SK-N-SH (cell line): ENCODE data around the gene TOX2. TPM values are rescaled to one million over a fixed set of nuclear protein-coding genes. Genes with fewer than 3 reads are reported as not detected.

Experiments
- CTCF ChIA-PET: fragments of 300-600, 350-600 bp; formaldehyde crosslinking; extraction: SDS; loops from one replicate; lab custom pipeline; 2021; lab: Yijun Ruan, JAX
- POLR2A ChIA-PET: fragments of 350-600 bp; sonication (Branson Sonifier 250); formaldehyde crosslinking; extraction: SDS; loops from one replicate; lab custom pipeline; 2020; ENCODE audit warnings: antibody characterized with exemption, inconsistent platforms; lab: Yijun Ruan, JAX
- DNase-seq: peaks from one replicate; pipeline ENCODE4 v3.0.0; 2012
- H2AFZ ChIP-seq: fragments of 200-600 bp; sonication (generic); 2 replicates; pipeline ENCODE4 v1.8.1; 2016; ENCODE audit warnings: antibody characterized with exemption, mild to moderate bottlenecking, low read depth
- H3F3A ChIP-seq: fragments of 200-600 bp; sonication (generic); replicated peaks from 2 replicates; pipeline ENCODE3; 2016; ENCODE audit warnings: antibody characterized with exemption, mild to moderate bottlenecking; ENCODE audit not compliant: insufficient read depth
- H3K27ac ChIP-seq, 2 experiments: fragments of 200-500 bp in 1 of 2; fragments of 200-600 bp in 1 of 2; sonication (Bioruptor generic) in 1 of 2; sonication (generic), shearing (Covaris generic) in 1 of 2; 2 replicates each; pipeline versions ENCODE4 v1.5.1 to v1.6.1; 2014 to 2016; ENCODE audit warnings: low read depth in 2 of 2, inconsistent platforms in 1 of 2, low read length in 1 of 2, mild to moderate bottlenecking in 1 of 2, mixed read lengths in 1 of 2
- H3K27me3 ChIP-seq: fragments of 200-600 bp; sonication (generic), shearing (Covaris generic); 2 replicates; pipeline ENCODE4 v1.6.1; 2016; ENCODE audit warnings: mixed run types; ENCODE audit not compliant: insufficient read depth
- H3K36me3 ChIP-seq, 2 experiments: fragments of 200-500 bp in 1 of 2; fragments of 200-600 bp in 1 of 2; sonication (Bioruptor generic) in 1 of 2; sonication (generic) in 1 of 2; replicated peaks in 1 of 2; 2 replicates each; pipeline versions ENCODE3 to v1.5.1; 2014 to 2016; ENCODE audit warnings: low read length in 1 of 2, mild to moderate bottlenecking in 1 of 2; ENCODE audit not compliant: insufficient read depth in 2 of 2, control insufficient read depth in 1 of 2
- H3K4me1 ChIP-seq, 2 experiments: fragments of 200-500 bp in 1 of 2; fragments of 200-600 bp in 1 of 2; sonication (Bioruptor generic) in 1 of 2; sonication (generic), shearing (Covaris generic) in 1 of 2; 2 replicates each; pipeline versions ENCODE4 v1.5.1 to v1.6.1; 2014 to 2016; ENCODE audit warnings: low read depth in 1 of 2, low read length in 1 of 2, mixed run types in 1 of 2; ENCODE audit not compliant: insufficient read depth in 2 of 2, control insufficient read depth in 1 of 2
- H3K4me2 ChIP-seq: fragments of 200-600 bp; sonication (generic), shearing (Covaris generic); 2 replicates; pipeline ENCODE4 v1.6.1; 2017; ENCODE audit warnings: mixed run types
- H3K4me3 ChIP-seq, 2 experiments: fragments of 200-500 bp in 1 of 2; fragments of 200-600 bp in 1 of 2; sonication (Bioruptor generic) in 1 of 2; sonication (generic), shearing (Covaris generic) in 1 of 2; 2 replicates each; pipeline versions ENCODE4 v1.5.1 to v1.8.1; 2014 to 2016; ENCODE audit warnings: low read depth in 2 of 2, inconsistent platforms in 1 of 2, low read length in 1 of 2, mild to moderate bottlenecking in 1 of 2, mixed read lengths in 1 of 2, moderate library complexity in 1 of 2
- H3K79me2 ChIP-seq: fragments of 200-600 bp; sonication (generic); 2 replicates; pipeline ENCODE4 v1.8.1; 2017; ENCODE audit warnings: mild to moderate bottlenecking; ENCODE audit not compliant: insufficient read depth
- H3K9ac ChIP-seq: fragments of 200-600 bp; sonication (generic); 2 replicates; pipeline ENCODE4 v1.6.1; 2017; ENCODE audit warnings: mixed run types
- H3K9me2 ChIP-seq: fragments of 200-600 bp; sonication (generic); 2 replicates; pipeline ENCODE4 v1.6.1; 2017; ENCODE audit warnings: mixed run types
- H3K9me3 ChIP-seq: fragments of 200-600 bp; sonication (generic); 2 replicates; pipeline ENCODE4 v1.6.1; 2017; ENCODE audit warnings: mixed run types, mild to moderate bottlenecking, moderate library complexity
- H4K20me1 ChIP-seq: fragments of 200-600 bp; sonication (generic); 2 replicates; pipeline ENCODE4 v1.6.1; 2017; ENCODE audit warnings: mild to moderate bottlenecking, mixed run types; ENCODE audit not compliant: insufficient read depth
- EP300 ChIP-seq, 2 experiments: IDR thresholded peaks; 2 replicates each; pipeline versions ENCODE4 v1.4.0 to v1.6.1; 2012; ENCODE audit warnings: borderline replicate concordance in 1 of 2, low read depth in 1 of 2, low read length in 1 of 2
- FOSL2 ChIP-seq: IDR thresholded peaks from 2 replicates; pipeline ENCODE4 v1.4.0; 2012; ENCODE audit warnings: low read depth, mild to moderate bottlenecking, moderate library complexity, borderline replicate concordance
- FOXJ3 ChIP-seq: sonication (generic); formaldehyde crosslinking; IDR thresholded peaks from 2 replicates; pipeline ENCODE4 v1.5.1; 2020; ENCODE audit warnings: mild to moderate bottlenecking, missing genetic modification reagents
- GABPA ChIP-seq: IDR thresholded peaks from 2 replicates; pipeline ENCODE4 v1.4.0; 2012; ENCODE audit warnings: low read depth, mild to moderate bottlenecking
- GATA2 ChIP-seq: sonication (generic); formaldehyde crosslinking; IDR thresholded peaks from 2 replicates; pipeline ENCODE4 v1.5.0; 2020; ENCODE audit warnings: mild to moderate bottlenecking, missing genetic modification reagents
- JUND ChIP-seq: IDR thresholded peaks from 2 replicates; pipeline ENCODE4 v1.4.0; 2012
- MEF2A ChIP-seq: IDR thresholded peaks from 2 replicates; pipeline ENCODE4 v1.4.0; 2012; ENCODE audit warnings: low read depth, borderline replicate concordance
- MXI1 ChIP-seq: IDR thresholded peaks from 2 replicates; pipeline ENCODE4 v1.6.1; 2012; ENCODE audit warnings: mild to moderate bottlenecking, low read depth, low read length, improper control_type of control experiment
- NFIC ChIP-seq: IDR thresholded peaks from 2 replicates; pipeline ENCODE4 v1.4.0; 2012; ENCODE audit warnings: borderline replicate concordance
- NRF1 ChIP-seq: IDR thresholded peaks from 2 replicates; pipeline ENCODE4 v1.6.1; 2012; ENCODE audit warnings: low read depth, mild to moderate bottlenecking, low read length
- PBX3 ChIP-seq: IDR thresholded peaks from 2 replicates; pipeline ENCODE4; 2012
- RFX5 ChIP-seq: IDR thresholded peaks from 2 replicates; pipeline ENCODE4 v1.6.1; 2012; ENCODE audit warnings: mild to moderate bottlenecking, improper control_type of control experiment, low read length
- SIN3A ChIP-seq: IDR thresholded peaks from 2 replicates; pipeline ENCODE4 v1.6.1; 2012; ENCODE audit warnings: low read depth, mild to moderate bottlenecking, low read length, moderate library complexity, borderline replicate concordance
- SMC3 ChIP-seq: IDR thresholded peaks from 2 replicates; pipeline ENCODE4 v1.6.1; 2012; ENCODE audit warnings: low read depth, low read length, improper control_type of control experiment
- TAF1 ChIP-seq: IDR thresholded peaks from 2 replicates; pipeline ENCODE4 v1.6.1; 2012; ENCODE audit warnings: low read depth, mild to moderate bottlenecking, low read length, moderate library complexity, borderline replicate concordance
- TCF12 ChIP-seq: IDR thresholded peaks from 2 replicates; pipeline ENCODE4 v1.4.0; 2012
- USF1 ChIP-seq: IDR thresholded peaks from 2 replicates; pipeline ENCODE4 v1.4.0; 2012; ENCODE audit warnings: low read depth, borderline replicate concordance
- WGBS: methylation state at CpG from one replicate; pipeline ENCODE4 v1.1.6; 2017; ENCODE audit warnings: low lambda C conversion rate; 5-methylcytosine and 5-hydroxymethylcytosine counted together
- polyA plus RNA-seq, 3 experiments: library from polyadenylated mRNA; depleted of rRNA; stranded (reverse); fragments of >200 nt; gene quantifications; 2 replicates each; pipeline ENCODE4 v1.2.3, GENCODE V29; 2012
- TF ChIP-seq, protein P1 (sequence below): IDR thresholded peaks from 2 replicates; pipeline ENCODE4 v1.4.0; 2012; ENCODE audit warnings: low read depth, borderline replicate concordance
- TF ChIP-seq, protein P2 (sequence below): IDR thresholded peaks from 2 replicates; pipeline ENCODE4 v1.4.0; 2012; ENCODE audit warnings: low read depth
- TF ChIP-seq, protein P3 (sequence below): IDR thresholded peaks from 2 replicates; pipeline ENCODE4 v1.6.1; 2012; ENCODE audit warnings: mild to moderate bottlenecking, low read depth, low read length, moderate library complexity

Gene TOX2
- polyA plus RNA-seq, 1 of the 3 experiments (the other 2 are of a cell fraction): 15.4 TPM

GRCh38 chr20:44087857-44088120 lies 173.1 kb downstream of the TOX2 start:
- Histone ChIP-seq H3K79me2 (no peaks in the 10 kb centered on the region), H3K4me2 (no peak overlapping the region), H4K20me1 (no peaks in the 10 kb centered on the region), H2AFZ (no peak overlapping the region), H3K9ac (no peak overlapping the region), H3F3A (no peaks in the 10 kb centered on the region), H3K4me3 (no peak overlapping the region), H3K27ac (no peak overlapping the region), H3K36me3 (no peaks in the 10 kb centered on the region), H3K9me3 (no peaks in the 10 kb centered on the region), H3K9me2 (no peaks in the 10 kb centered on the region), H3K4me1 (peaks cover 3 to 24% of the 10 kb centered on the region in 2 experiments; a peak in 3 of 4 replicates), H3K27me3 (no peaks in the 10 kb centered on the region)
- no peak for DNase-seq
- CTCF ChIA-PET: interaction anchor here (0.9 to 2.2 kb wide), 4 partner anchors 338 to 642 kb away, joined by 3 to 8 read pairs (median 5); no protein-coding TSS in a partner anchor
- TF ChIP-seq USF1 (no peak), SMC3 (no peak), RFX5 (no peak), MEF2A (no peak), TCF12 (no peak), FOSL2 (no peak), GABPA (no peak), FOXJ3 (no peak), EP300 (IDR thresholded peaks at IDR 0.05; ENCODE audit: borderline replicate concordance in 1 of 2, low read depth in 1 of 2, low read length in 1 of 2) (no peak), NFIC (no peak), SIN3A (no peak), PBX3 (no peak), GATA2 (CRISPR knock-in tag) (no peak), MXI1 (no peak), JUND (no peak), TAF1 (no peak), NRF1 (no peak)
- TF ChIP-seq, protein P1, sequence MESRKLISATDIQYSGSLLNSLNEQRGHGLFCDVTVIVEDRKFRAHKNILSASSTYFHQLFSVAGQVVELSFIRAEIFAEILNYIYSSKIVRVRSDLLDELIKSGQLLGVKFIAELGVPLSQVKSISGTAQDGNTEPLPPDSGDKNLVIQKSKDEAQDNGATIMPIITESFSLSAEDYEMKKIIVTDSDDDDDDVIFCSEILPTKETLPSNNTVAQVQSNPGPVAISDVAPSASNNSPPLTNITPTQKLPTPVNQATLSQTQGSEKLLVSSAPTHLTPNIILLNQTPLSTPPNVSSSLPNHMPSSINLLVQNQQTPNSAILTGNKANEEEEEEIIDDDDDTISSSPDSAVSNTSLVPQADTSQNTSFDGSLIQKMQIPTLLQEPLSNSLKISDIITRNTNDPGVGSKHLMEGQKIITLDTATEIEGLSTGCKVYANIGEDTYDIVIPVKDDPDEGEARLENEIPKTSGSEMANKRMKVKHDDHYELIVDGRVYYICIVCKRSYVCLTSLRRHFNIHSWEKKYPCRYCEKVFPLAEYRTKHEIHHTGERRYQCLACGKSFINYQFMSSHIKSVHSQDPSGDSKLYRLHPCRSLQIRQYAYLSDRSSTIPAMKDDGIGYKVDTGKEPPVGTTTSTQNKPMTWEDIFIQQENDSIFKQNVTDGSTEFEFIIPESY: no peak
- TF ChIP-seq, protein P2, sequence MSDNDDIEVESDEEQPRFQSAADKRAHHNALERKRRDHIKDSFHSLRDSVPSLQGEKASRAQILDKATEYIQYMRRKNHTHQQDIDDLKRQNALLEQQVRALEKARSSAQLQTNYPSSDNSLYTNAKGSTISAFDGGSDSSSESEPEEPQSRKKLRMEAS: no peak
- TF ChIP-seq, protein P3, sequence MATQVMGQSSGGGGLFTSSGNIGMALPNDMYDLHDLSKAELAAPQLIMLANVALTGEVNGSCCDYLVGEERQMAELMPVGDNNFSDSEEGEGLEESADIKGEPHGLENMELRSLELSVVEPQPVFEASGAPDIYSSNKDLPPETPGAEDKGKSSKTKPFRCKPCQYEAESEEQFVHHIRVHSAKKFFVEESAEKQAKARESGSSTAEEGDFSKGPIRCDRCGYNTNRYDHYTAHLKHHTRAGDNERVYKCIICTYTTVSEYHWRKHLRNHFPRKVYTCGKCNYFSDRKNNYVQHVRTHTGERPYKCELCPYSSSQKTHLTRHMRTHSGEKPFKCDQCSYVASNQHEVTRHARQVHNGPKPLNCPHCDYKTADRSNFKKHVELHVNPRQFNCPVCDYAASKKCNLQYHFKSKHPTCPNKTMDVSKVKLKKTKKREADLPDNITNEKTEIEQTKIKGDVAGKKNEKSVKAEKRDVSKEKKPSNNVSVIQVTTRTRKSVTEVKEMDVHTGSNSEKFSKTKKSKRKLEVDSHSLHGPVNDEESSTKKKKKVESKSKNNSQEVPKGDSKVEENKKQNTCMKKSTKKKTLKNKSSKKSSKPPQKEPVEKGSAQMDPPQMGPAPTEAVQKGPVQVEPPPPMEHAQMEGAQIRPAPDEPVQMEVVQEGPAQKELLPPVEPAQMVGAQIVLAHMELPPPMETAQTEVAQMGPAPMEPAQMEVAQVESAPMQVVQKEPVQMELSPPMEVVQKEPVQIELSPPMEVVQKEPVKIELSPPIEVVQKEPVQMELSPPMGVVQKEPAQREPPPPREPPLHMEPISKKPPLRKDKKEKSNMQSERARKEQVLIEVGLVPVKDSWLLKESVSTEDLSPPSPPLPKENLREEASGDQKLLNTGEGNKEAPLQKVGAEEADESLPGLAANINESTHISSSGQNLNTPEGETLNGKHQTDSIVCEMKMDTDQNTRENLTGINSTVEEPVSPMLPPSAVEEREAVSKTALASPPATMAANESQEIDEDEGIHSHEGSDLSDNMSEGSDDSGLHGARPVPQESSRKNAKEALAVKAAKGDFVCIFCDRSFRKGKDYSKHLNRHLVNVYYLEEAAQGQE: no peak
- POLR2A ChIA-PET: no interaction called here
- WGBS: 88% methylated on average over 4 of the region's 4 CpGs
